HG02840 (cell line): Measurements from ENCODE around the gene WDR43.

Experiments used
- ATAC-seq: cut with Tn5 transposase; IDR thresholded peaks from one replicate; pipeline ENCODE4 v1.9.1; 2021; ENCODE audit warnings: mild to moderate bottlenecking, moderate library complexity, moderate number of reproducible peaks; ENCODE audit not compliant: unreplicated experiment, low FRiP score

WDR43 gene

GRCh38 chr2:28991021-28991420 lies 96.6 kb downstream of the WDR43 start:
- no peak for ATAC-seq

GRCh38 chr2:28991460-28991859 lies 97.0 kb downstream of the WDR43 start:
- no peak for ATAC-seq

GRCh38 chr2:28993206-28993960 lies 98.9 kb downstream of the WDR43 start:
- no peak for ATAC-seq

GRCh38 chr2:28994074-28994473 lies 99.6 kb downstream of the WDR43 start:
- ATAC-seq = no peak

- no peak for ATAC-seq
These were observed 100.2 kb downstream of the WDR43 start for GRCh38 chr2:28994679-28995078.

- ATAC-seq = no peak
These were observed 101.6 kb downstream of the WDR43 start for GRCh38 chr2:28995765-28996750.

GRCh38 chr2:28997237-28997846 lies 102.9 kb downstream of the WDR43 start:
- ATAC-seq = no peak
